Endothelial cell of umbilical vein (primary cell): ENCODE measurements around the gene ENDOD1. TPM values are rescaled to one million over a fixed set of nuclear protein-coding genes. Genes with fewer than 3 reads are reported as not detected.

Source experiments
- BruUV-seq: library from RNA; stranded (reverse); fragments of 400-500 nt; replicated peaks from 2 replicates; lab custom pipeline; 2021; lab: Mats Ljungman, UMichigan
- CTCF ChIA-PET: fragments of 300-600, 350-600 bp; sonication (Branson Sonifier 250); formaldehyde crosslinking; loops from one replicate; lab custom pipeline; 2021; ENCODE audit warnings: antibody characterized with exemption, inconsistent platforms; lab: Charles Lee
- POLR2A ChIA-PET: fragments of 300-600, 350-600 bp; sonication (Branson Sonifier 250); formaldehyde crosslinking; loops from one replicate; lab custom pipeline; 2021; ENCODE audit warnings: antibody characterized with exemption, inconsistent platforms; lab: Charles Lee
- DNase-seq: peaks from one replicate; pipeline ENCODE4 v3.0.0-alpha.2; 2011; ENCODE audit warnings: low read depth, low spot score
- FAIRE-seq: peaks from 2 replicates; lab custom pipeline; 2011; peaks lifted over from hg19 to GRCh38; lab: Jason Lieb, UNC
- H2AFZ ChIP-seq: 2 replicates; pipeline ENCODE4 v1.6.0; 2012; ENCODE audit warnings: low read depth, low read length, control low read depth, inconsistent platforms
- H3K27ac ChIP-seq: 2 replicates; pipeline ENCODE4 v1.5.1; 2011; ENCODE audit warnings: low read depth, mild to moderate bottlenecking, control low read depth, low read length, moderate library complexity; ENCODE audit not compliant: insufficient read depth
- H3K27me3 ChIP-seq, 2 experiments: 2 replicates each; pipeline versions ENCODE4 v1.6.0 to v1.6.1; 2011; ENCODE audit warnings: low read length in 2 of 2, mixed read lengths in 1 of 2; ENCODE audit not compliant: control insufficient read depth in 2 of 2, insufficient read depth in 2 of 2
- H3K36me3 ChIP-seq, 2 experiments: 2 replicates in 1 of 2; 3 replicates in 1 of 2; pipeline ENCODE4 v1.5.1; 2011; ENCODE audit warnings: low read length in 2 of 2, mild to moderate bottlenecking in 1 of 2, moderate library complexity in 1 of 2; ENCODE audit not compliant: control insufficient read depth in 2 of 2, insufficient read depth in 2 of 2; ENCODE audit errors: extremely low read depth in 1 of 2
- H3K4me1 ChIP-seq: 3 replicates; pipeline ENCODE4 v1.5.1; 2011; ENCODE audit warnings: mild to moderate bottlenecking, low read length; ENCODE audit not compliant: control insufficient read depth, insufficient read depth; ENCODE audit errors: extremely low read depth
- H3K4me2 ChIP-seq: 2 replicates; pipeline ENCODE4 v1.6.1; 2011; ENCODE audit warnings: low read length, control low read depth, mixed read lengths; ENCODE audit not compliant: insufficient read depth
- H3K4me3 ChIP-seq, 3 experiments: fragments of 200-600 bp in 1 of 3; sonication (generic), shearing (Covaris generic) in 1 of 3; replicated peaks in 1 of 3; 2 replicates each; pipeline ENCODE4 v1.5.1; 2011 to 2016; ENCODE audit warnings: control low read depth in 3 of 3, low read length in 3 of 3, mild to moderate bottlenecking in 2 of 3, inconsistent platforms in 1 of 3, low read depth in 1 of 3, moderate library complexity in 1 of 3; ENCODE audit not compliant: insufficient read depth in 1 of 3
- H3K79me2 ChIP-seq: 2 replicates; pipeline ENCODE4 v1.6.0; 2012; ENCODE audit warnings: low read length, inconsistent platforms; ENCODE audit not compliant: control insufficient read depth, insufficient read depth
- H3K9ac ChIP-seq: replicated peaks from 2 replicates; pipeline ENCODE3; 2011; ENCODE audit warnings: low read length, control low read depth; ENCODE audit not compliant: insufficient read depth; ENCODE audit errors: extremely low read depth
- H3K9me1 ChIP-seq: replicated peaks from 3 replicates; pipeline ENCODE4 v1.6.0; 2011; ENCODE audit warnings: mild to moderate bottlenecking, low read length; ENCODE audit not compliant: control insufficient read depth, insufficient read depth; ENCODE audit errors: extremely low read depth
- H3K9me3 ChIP-seq: replicated peaks from 2 replicates; pipeline ENCODE4 v1.5.1; 2012; ENCODE audit warnings: low read length, inconsistent platforms; ENCODE audit not compliant: control insufficient read depth, insufficient read depth
- H4K20me1 ChIP-seq: replicated peaks from 2 replicates; pipeline ENCODE3; 2011; ENCODE audit warnings: mild to moderate bottlenecking, low read length; ENCODE audit not compliant: control insufficient read depth, insufficient read depth; ENCODE audit errors: extremely low read depth
- CTCF ChIP-seq, 2 donors: IDR thresholded peaks; 1 replicate in 1 of 2; 2 replicates in 1 of 2; pipeline ENCODE4 v1.5.1; 2011; ENCODE audit warnings: low read length in 2 of 2, mild to moderate bottlenecking in 2 of 2, moderate library complexity in 2 of 2, control low read depth in 1 of 2, inconsistent platforms in 1 of 2, low read depth in 1 of 2; ENCODE audit not compliant: insufficient read depth in 1 of 2; ENCODE audit errors: extremely low read depth in 1 of 2
- EZH2 ChIP-seq: IDR thresholded peaks from 2 replicates; pipeline ENCODE4 v1.6.1; 2012; ENCODE audit warnings: borderline replicate concordance, low read depth, mild to moderate bottlenecking, moderate library complexity, low read length, inconsistent platforms; ENCODE audit not compliant: severe bottlenecking
- FOS ChIP-seq: IDR thresholded peaks from 2 replicates; pipeline ENCODE4 v1.6.1; 2011; ENCODE audit warnings: mild to moderate bottlenecking, low read length, moderate library complexity, borderline replicate concordance; ENCODE audit not compliant: insufficient read depth
- GATA2 ChIP-seq: IDR thresholded peaks from 2 replicates; pipeline ENCODE4 v1.7.0; 2011; ENCODE audit warnings: low read depth, mild to moderate bottlenecking, moderate library complexity, mixed read lengths, low read length; ENCODE audit not compliant: insufficient read length, insufficient read depth
- JUN ChIP-seq: IDR thresholded peaks from 2 replicates; pipeline ENCODE4 v1.6.1; 2011; ENCODE audit warnings: borderline replicate concordance, low read depth; ENCODE audit not compliant: insufficient read length, insufficient read depth
- MYC ChIP-seq: IDR thresholded peaks from one replicate; pipeline ENCODE4 v1.6.1; 2011; ENCODE audit warnings: mild to moderate bottlenecking, low read depth, low read length
- POLR2A ChIP-seq: IDR thresholded peaks from 2 replicates; pipeline ENCODE4 v1.6.1; 2012; ENCODE audit warnings: low read depth, mild to moderate bottlenecking, control low read depth, low read length
- POLR2AphosphoS5 ChIP-seq: IDR thresholded peaks from 2 replicates; pipeline ENCODE4 v1.6.1; 2012; ENCODE audit warnings: low read depth, mild to moderate bottlenecking, control low read depth, low read length, moderate library complexity; ENCODE audit not compliant: insufficient read depth
- dilution Hi-C: fragments of 300-500 bp; cut with MboI; formaldehyde crosslinking; loops from one replicate; pipeline ENCODE4 v1.15.0; 2019; ENCODE audit warnings: low sequenced_read_pairs; ENCODE audit not compliant: extremely low pct_ligation_motif_present
- intact Hi-C: fragments of 100-400 bp; cut with micrococcal nuclease; formaldehyde crosslinking; loops from one replicate; pipeline ENCODE4 v1.10.0; 2022
- polyA plus RNA-seq, 4 experiments: library from polyadenylated mRNA; depleted of rRNA in 3 of 4; stranded (reverse) in 3 of 4; unstranded in 1 of 4; fragments of >200 nt; gene quantifications; 2 replicates each; pipeline versions ENCODE4 v1.2.1 to v1.2.3, GENCODE V29; 2011 to 2012; ENCODE audit warnings: missing spikeins in 1 of 4
- total RNA-seq: library from RNA; stranded (reverse); gene quantifications from 2 replicates; pipeline ENCODE4 v1.2.3, GENCODE V29; 2021
- TF ChIP-seq, protein P1 (sequence below): IDR thresholded peaks from 2 replicates; pipeline ENCODE4 v1.6.1; 2011; ENCODE audit not compliant: insufficient read depth, insufficient read length

ENDOD1 gene
- total and polyA plus RNA-seq, 2 donors (not counting 3 experiments of a cell fraction or from before 2014, with no cell fraction given), result 10.5 to 20.5 TPM

DNA sequence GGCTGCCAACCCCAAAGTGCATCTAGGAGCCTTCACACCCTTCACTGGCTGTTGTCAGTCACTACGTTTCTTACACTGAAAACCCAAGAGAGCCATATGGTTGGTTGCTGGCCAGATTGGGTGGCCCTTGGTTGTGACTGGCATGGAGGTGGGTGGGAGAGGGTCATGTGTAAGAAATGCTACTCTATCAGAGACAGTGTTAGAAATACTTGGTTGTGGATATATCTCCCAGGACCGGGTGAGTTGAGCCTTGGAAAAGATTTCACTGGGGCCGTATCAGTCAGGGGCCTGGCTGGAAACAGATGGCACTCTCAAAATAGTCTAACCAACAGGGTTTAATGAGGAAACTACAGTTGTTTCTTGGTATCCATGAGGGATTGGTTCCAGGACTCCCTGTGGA, 15.2 kb downstream of the ENDOD1 start:
- Histone ChIP-seq H3K27ac (no peak overlapping the region), H2AFZ (no peak overlapping the region), H3K36me3 (no peaks in the 10 kb centered on the region), H3K9ac (no peak overlapping the region), H3K9me3 (no peaks in the 10 kb centered on the region), H3K4me1 (peaks cover 25% of the 10 kb centered on the region), H3K27me3 (no peaks in the 10 kb centered on the region), H4K20me1 (no peaks in the 10 kb centered on the region), H3K4me3 (no peak overlapping the region), H3K79me2 (no peaks in the 10 kb centered on the region), H3K9me1 (no peaks in the 10 kb centered on the region), H3K4me2 (no peak overlapping the region)
- no peak for TF ChIP-seq MYC
- no peak for TF ChIP-seq POLR2AphosphoS5
- intact Hi-C loops (no loop called here), dilution Hi-C loops (no loop called here)
- POLR2A ChIA-PET, result no interaction called here
- FAIRE-seq, result no peak
- no TSS peak for BruUV-seq
- DNase-seq, result no peak
- CTCF ChIA-PET, result interaction anchor here (4.5 kb wide), 1 partner anchor 14 kb away, joined by 51 read pairs; the partner anchor contains the start of gene ENDOD1

DNA sequence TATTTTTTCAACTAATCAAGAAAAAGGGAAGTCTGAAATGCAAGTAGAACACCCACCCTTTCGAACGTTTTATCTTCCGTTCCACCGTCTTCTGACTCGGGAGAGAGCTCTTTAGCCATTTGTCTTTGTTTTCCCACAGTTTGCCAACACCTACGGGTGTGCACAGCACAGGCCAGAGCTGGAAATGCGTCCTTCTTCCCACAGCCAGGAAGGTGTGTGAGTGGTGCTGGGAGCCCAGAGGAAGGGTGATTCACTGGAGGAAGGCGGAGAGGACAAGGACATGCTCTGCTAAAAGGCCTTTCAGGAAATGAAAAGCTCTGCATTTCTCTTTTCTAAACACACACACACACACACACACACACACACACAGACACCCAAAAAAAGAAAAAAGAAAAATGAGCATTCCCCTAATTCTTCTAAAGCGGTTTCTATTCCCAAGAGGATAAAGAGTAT, 18.5 kb downstream of the ENDOD1 start:
- Histone ChIP-seq H3K27ac (peak overlapping the region; percentile 76), H3K4me1 (peaks cover 28% of the 10 kb centered on the region), H4K20me1 (no peaks in the 10 kb centered on the region), H3K4me2 (peak overlapping the region; percentile 66), H3K27me3 (no peaks in the 10 kb centered on the region), H3K79me2 (no peaks in the 10 kb centered on the region), H3K9me1 (no peaks in the 10 kb centered on the region), H3K4me3 (peak overlapping the region in 1 of 3 experiments; percentile 5), H3K9me3 (no peaks in the 10 kb centered on the region), H3K36me3 (no peaks in the 10 kb centered on the region), H2AFZ (peak overlapping the region; percentile 5), H3K9ac (peak overlapping the region; percentile 14)
- intact Hi-C loops (loop anchor here (1.0 to 2.0 kb wide), 4 partner anchors 19 to 123 kb away; partner anchors contain the start of genes ENDOD1 and SESN3), dilution Hi-C loops (no loop called here)
- POLR2A ChIA-PET, result interaction anchor here (0.7 to 1.6 kb wide), 4 partner anchors 19 to 41 kb away, joined by 3 to 7 read pairs (median 4); partner anchors contain the start of gene ENDOD1
- no TSS peak for BruUV-seq
- FAIRE-seq (peak; percentile 98), DNase-seq (peak; percentile 90)
- CTCF ChIA-PET, result interaction anchor here (0.8 to 4.5 kb wide), 19 partner anchors 9 to 1324 kb away, joined by 3 to 51 read pairs (median 5); partner anchors contain the start of genes ENDOD1, MED17 and SRSF8
- no peak for TF ChIP-seq MYC
- TF ChIP-seq CTCF (IDR thresholded peaks at IDR 0.05; ENCODE audit: extremely low read depth in 1 of 2, insufficient read depth in 1 of 2, low read depth in 1 of 2, low read length in 2 of 2), result no peak
- TF ChIP-seq, protein P1, sequence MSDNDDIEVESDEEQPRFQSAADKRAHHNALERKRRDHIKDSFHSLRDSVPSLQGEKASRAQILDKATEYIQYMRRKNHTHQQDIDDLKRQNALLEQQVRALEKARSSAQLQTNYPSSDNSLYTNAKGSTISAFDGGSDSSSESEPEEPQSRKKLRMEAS, result no peak
- TF ChIP-seq FOS, result peak; percentile 97
- peak; percentile 71 for TF ChIP-seq JUN
- peak; percentile 31 for TF ChIP-seq POLR2A
- peak; percentile 53 for TF ChIP-seq GATA2
- peak; percentile 67 for TF ChIP-seq POLR2AphosphoS5
- TF ChIP-seq EZH2, result no peak
